H9 (cell line): ENCODE data around the gene VEGFC. TPM values are rescaled to one million over a fixed set of nuclear protein-coding genes. Genes with fewer than 3 reads are reported as not detected.

Experiments
- DNase-seq: peaks from one replicate; pipeline ENCODE4 v3.0.0-alpha.2; 2017
- H2AFZ ChIP-seq: one replicate; pipeline ENCODE4 v1.6.1; 2013; ENCODE audit warnings: mild to moderate bottlenecking, low read length, control low read depth, moderate library complexity
- H2AK5ac ChIP-seq: 2 replicates; pipeline ENCODE4 v1.6.1; 2013; ENCODE audit warnings: low read length, control low read depth, mixed read lengths; ENCODE audit not compliant: insufficient read length
- H2BK120ac ChIP-seq: one replicate; pipeline ENCODE4 v1.6.1; 2013; ENCODE audit warnings: low read depth, mild to moderate bottlenecking, low read length, control low read depth, inconsistent platforms; ENCODE audit not compliant: poor library complexity, severe bottlenecking
- H2BK12ac ChIP-seq: 2 replicates; pipeline ENCODE4 v1.6.1; 2013; ENCODE audit warnings: low read length, control low read depth, mixed read lengths, low read depth; ENCODE audit not compliant: insufficient read length
- H2BK15ac ChIP-seq: 2 replicates; pipeline ENCODE4 v1.6.1; 2013; ENCODE audit warnings: low read depth, low read length, control low read depth
- H2BK20ac ChIP-seq: one replicate; pipeline ENCODE4 v1.6.1; 2013; ENCODE audit warnings: low read depth, mild to moderate bottlenecking, low read length, control low read depth, inconsistent platforms; ENCODE audit not compliant: poor library complexity, severe bottlenecking
- H2BK5ac ChIP-seq: 2 replicates; pipeline ENCODE4 v1.6.1; 2013; ENCODE audit warnings: low read length, control low read depth, mixed read lengths; ENCODE audit not compliant: insufficient read length
- H3K14ac ChIP-seq: 2 replicates; pipeline ENCODE4 v1.6.1; 2013; ENCODE audit warnings: low read length, control low read depth; ENCODE audit not compliant: insufficient read depth
- H3K18ac ChIP-seq: 2 replicates; pipeline ENCODE4 v1.6.1; 2013; ENCODE audit warnings: low read depth, mild to moderate bottlenecking, mixed read lengths, low read length, control low read depth; ENCODE audit not compliant: insufficient read length
- H3K23ac ChIP-seq: 2 replicates; pipeline ENCODE4 v1.6.1; 2013; ENCODE audit warnings: low read length, control low read depth, mixed read lengths, low read depth; ENCODE audit not compliant: insufficient read length
- H3K23me2 ChIP-seq: 2 replicates; pipeline ENCODE4 v1.6.1; 2013; ENCODE audit warnings: low read depth, mild to moderate bottlenecking, mixed read lengths, low read length, control low read depth; ENCODE audit not compliant: insufficient read length, poor library complexity, severe bottlenecking
- H3K27ac ChIP-seq: 2 replicates; pipeline ENCODE4 v1.5.1; 2013; ENCODE audit warnings: low read length, control low read depth, mixed read lengths, low read depth; ENCODE audit not compliant: insufficient read length
- H3K27me3 ChIP-seq: 2 replicates; pipeline ENCODE4 v1.6.1; 2013; ENCODE audit warnings: low read length, control low read depth, inconsistent platforms; ENCODE audit not compliant: insufficient read depth
- H3K4ac ChIP-seq: 2 replicates; pipeline ENCODE4 v1.6.1; 2013; ENCODE audit warnings: low read depth, mild to moderate bottlenecking, control low read depth, inconsistent platforms, low read length, moderate library complexity
- H3K4me1 ChIP-seq: 2 replicates; pipeline ENCODE4 v1.6.1; 2013; ENCODE audit warnings: low read length, control low read depth, inconsistent platforms; ENCODE audit not compliant: insufficient read depth
- H3K4me2 ChIP-seq: 2 replicates; pipeline ENCODE4 v1.6.1; 2013; ENCODE audit warnings: low read length, control low read depth, mixed read lengths; ENCODE audit not compliant: insufficient read length, insufficient read depth
- H3K56ac ChIP-seq: 2 replicates; pipeline ENCODE4 v1.6.1; 2013; ENCODE audit warnings: low read depth, mild to moderate bottlenecking, mixed read lengths, low read length, control low read depth; ENCODE audit not compliant: insufficient read length
- H3K79me1 ChIP-seq: 2 replicates; pipeline ENCODE4 v1.6.1; 2013; ENCODE audit warnings: low read depth, mild to moderate bottlenecking, moderate library complexity, low read length, control low read depth, inconsistent platforms; ENCODE audit not compliant: insufficient read depth, poor library complexity, severe bottlenecking
- H3K79me2 ChIP-seq: 2 replicates; pipeline ENCODE4 v1.6.1; 2013; ENCODE audit warnings: low read length, control low read depth, inconsistent platforms; ENCODE audit not compliant: insufficient read depth
- H3K9ac ChIP-seq: 2 replicates; pipeline ENCODE4 v1.6.1; 2013; ENCODE audit warnings: low read length, control low read depth, mixed read lengths; ENCODE audit not compliant: insufficient read length; ENCODE audit errors: extremely low read depth
- H3K9me3 ChIP-seq: one replicate; pipeline ENCODE4 v1.6.1; 2013; ENCODE audit warnings: low read depth, low read length, inconsistent platforms; ENCODE audit not compliant: control insufficient read depth
- H3T11ph ChIP-seq: one replicate; pipeline ENCODE4 v1.6.1; 2013; ENCODE audit warnings: mild to moderate bottlenecking, low read length, control low read depth, inconsistent platforms
- H4K20me1 ChIP-seq: one replicate; pipeline ENCODE4 v1.6.1; 2013; ENCODE audit not compliant: control insufficient read depth, insufficient read length, insufficient read depth
- H4K5ac ChIP-seq: 2 replicates; pipeline ENCODE4 v1.6.1; 2013; ENCODE audit warnings: low read depth, mild to moderate bottlenecking, mixed read lengths, low read length, control low read depth; ENCODE audit not compliant: insufficient read length
- H4K8ac ChIP-seq: replicated peaks from 2 replicates; pipeline ENCODE4 v1.6.1; 2013; ENCODE audit warnings: low read length, control low read depth, mixed read lengths, low read depth; ENCODE audit not compliant: insufficient read length
- H4K91ac ChIP-seq: 2 replicates; pipeline ENCODE4 v1.6.1; 2013; ENCODE audit warnings: low read depth, mild to moderate bottlenecking, moderate library complexity, mixed read lengths, low read length, control low read depth; ENCODE audit not compliant: insufficient read length
- H3K27ac Mint-ChIP-seq, 3 experiments: 2 replicates in 2 of 3; 3 replicates in 1 of 3; pipeline ENCODE4 v1.8.0; 2020 to 2021; ENCODE audit warnings: mixed read lengths in 3 of 3, mild to moderate bottlenecking in 1 of 3, moderate library complexity in 1 of 3
- H3K27me3 Mint-ChIP-seq: 2 replicates; pipeline ENCODE4 v1.8.0; 2021; ENCODE audit warnings: low read depth, mild to moderate bottlenecking, moderate library complexity, mixed read lengths
- H3K36me3 Mint-ChIP-seq, 3 experiments: 2 replicates in 2 of 3; 3 replicates in 1 of 3; pipeline ENCODE4 v1.8.0; 2020 to 2021; ENCODE audit warnings: low read depth in 3 of 3, mixed read lengths in 3 of 3; ENCODE audit not compliant: insufficient read depth in 1 of 3
- H3K4me1 Mint-ChIP-seq, 2 experiments: 2 replicates each; pipeline ENCODE4 v1.8.0; 2020; ENCODE audit warnings: mixed read lengths in 2 of 2
- H3K4me3 Mint-ChIP-seq, 2 experiments: 2 replicates in 1 of 2; 3 replicates in 1 of 2; pipeline ENCODE4 v1.8.0; 2020 to 2021; ENCODE audit warnings: mild to moderate bottlenecking in 2 of 2, mixed read lengths in 2 of 2, moderate library complexity in 1 of 2
- H3K9me3 Mint-ChIP-seq, 2 experiments: 2 replicates in 1 of 2; 3 replicates in 1 of 2; pipeline ENCODE4 v1.8.0; 2020; ENCODE audit warnings: mild to moderate bottlenecking in 2 of 2, mixed read lengths in 2 of 2, moderate library complexity in 1 of 2
- WGBS: extraction: QIAGEN DNeasy Blood & Tissue Kit; methylation state at CpG from one replicate; pipeline ENCODE4 v1.1.7; 2013; ENCODE audit warnings: missing lambda C conversion rate, low lambda C conversion rate, mixed read lengths; ENCODE audit not compliant: insufficient read length; ENCODE audit errors: extremely low coverage; 5-methylcytosine and 5-hydroxymethylcytosine counted together
- total RNA-seq: library from RNA; stranded (reverse); gene quantifications from 2 replicates; pipeline ENCODE4 v1.2.1, GENCODE V29; 2021
- TF ChIP-seq, protein P1 (sequence below): fragments of 200-600 bp; sonication (generic); conservative IDR thresholded peaks from 3 replicates; pipeline ENCODE4 v1.8.0; 2021; ENCODE audit warnings: antibody characterized with exemption, mild to moderate bottlenecking

Gene VEGFC
- total RNA-seq, 1 experiment from 2014 or later, result 0.46 TPM

DNA sequence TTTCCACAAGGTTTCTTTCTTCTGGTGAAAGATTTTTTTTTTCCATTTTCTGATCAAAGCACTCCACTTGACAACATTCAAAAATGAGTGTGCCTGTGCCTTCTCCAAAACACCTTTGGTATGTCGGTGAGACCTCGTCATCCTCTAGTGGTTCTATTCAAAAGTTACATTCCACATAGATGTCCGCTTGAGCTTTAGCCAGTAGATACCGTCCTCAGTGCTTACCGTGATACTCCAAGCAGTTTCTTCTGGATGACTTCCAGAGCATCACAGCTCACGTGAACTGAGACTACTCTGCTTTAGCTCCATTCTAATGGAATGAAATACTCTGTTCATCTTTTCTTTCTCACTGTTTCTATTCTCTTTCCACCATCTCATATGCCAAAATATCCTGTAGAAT, 38.2 kb upstream of the VEGFC start:
- Histone ChIP-seq H2AFZ (no peak overlapping the region), H3T11ph (no peak overlapping the region), H2BK15ac (no peak overlapping the region), H3K27ac (no peak overlapping the region), H2BK12ac (no peak overlapping the region), H3K9ac (no peak overlapping the region), H3K4ac (no peak overlapping the region), H3K56ac (no peak overlapping the region), H3K27me3 (no peaks in the 10 kb centered on the region), H3K14ac (no peak overlapping the region), H2BK120ac (no peak overlapping the region), H4K8ac (no peak overlapping the region), H3K79me2 (no peaks in the 10 kb centered on the region), H3K4me1 (no peaks in the 10 kb centered on the region), H2BK20ac (no peak overlapping the region), H3K18ac (no peak overlapping the region), H4K5ac (no peak overlapping the region), H4K91ac (no peak overlapping the region), H3K9me3 (no peaks in the 10 kb centered on the region), H3K23ac (no peak overlapping the region), H3K79me1 (no peaks in the 10 kb centered on the region), H2AK5ac (no peak overlapping the region), H4K20me1 (no peaks in the 10 kb centered on the region), H3K4me2 (no peak overlapping the region), H2BK5ac (no peak overlapping the region), H3K23me2 (no peaks in the 10 kb centered on the region)
- no peaks in the 10 kb centered on the region for H3K4me1 Mint-ChIP-seq
- H3K36me3 Mint-ChIP-seq, result no peaks in the 10 kb centered on the region
- no peaks in the 10 kb centered on the region for H3K27me3 Mint-ChIP-seq
- no peak for DNase-seq
- H3K4me3 Mint-ChIP-seq, result no peak overlapping the region
- TF ChIP-seq, protein P1, sequence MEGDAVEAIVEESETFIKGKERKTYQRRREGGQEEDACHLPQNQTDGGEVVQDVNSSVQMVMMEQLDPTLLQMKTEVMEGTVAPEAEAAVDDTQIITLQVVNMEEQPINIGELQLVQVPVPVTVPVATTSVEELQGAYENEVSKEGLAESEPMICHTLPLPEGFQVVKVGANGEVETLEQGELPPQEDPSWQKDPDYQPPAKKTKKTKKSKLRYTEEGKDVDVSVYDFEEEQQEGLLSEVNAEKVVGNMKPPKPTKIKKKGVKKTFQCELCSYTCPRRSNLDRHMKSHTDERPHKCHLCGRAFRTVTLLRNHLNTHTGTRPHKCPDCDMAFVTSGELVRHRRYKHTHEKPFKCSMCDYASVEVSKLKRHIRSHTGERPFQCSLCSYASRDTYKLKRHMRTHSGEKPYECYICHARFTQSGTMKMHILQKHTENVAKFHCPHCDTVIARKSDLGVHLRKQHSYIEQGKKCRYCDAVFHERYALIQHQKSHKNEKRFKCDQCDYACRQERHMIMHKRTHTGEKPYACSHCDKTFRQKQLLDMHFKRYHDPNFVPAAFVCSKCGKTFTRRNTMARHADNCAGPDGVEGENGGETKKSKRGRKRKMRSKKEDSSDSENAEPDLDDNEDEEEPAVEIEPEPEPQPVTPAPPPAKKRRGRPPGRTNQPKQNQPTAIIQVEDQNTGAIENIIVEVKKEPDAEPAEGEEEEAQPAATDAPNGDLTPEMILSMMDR, result no peak
- no CpG with 5 or more reads among the region's 6 CpGs for WGBS
- H3K27ac Mint-ChIP-seq, result no peak overlapping the region
- no peaks in the 10 kb centered on the region; a peak in 1 of 5 replicates for H3K9me3 Mint-ChIP-seq
